Transverse colon (tissue), 4 donors: ENCODE measurements around the gene PAX5.

Experiments
- CTCF ChIP-seq, 5 experiments: fragments of 200-600 bp in 3 of 5; fragments of 450-650 bp in 2 of 5; sonication (generic) in 3 of 5; IDR thresholded peaks; 1 replicate in 2 of 5; 2 replicates in 3 of 5; pipeline ENCODE4 v1.5.1; 2016 to 2017; ENCODE audit warnings: antibody characterized with exemption in 5 of 5, inconsistent platforms in 3 of 5, mild to moderate bottlenecking in 2 of 5, moderate library complexity in 1 of 5
- POLR2A ChIP-seq: fragments of 450-650 bp; IDR thresholded peaks from one replicate; pipeline ENCODE4 v1.6.1; 2016; ENCODE audit warnings: antibody characterized with exemption, mild to moderate bottlenecking, moderate library complexity
- POLR2AphosphoS5 ChIP-seq, 3 donors: sonication (generic); formaldehyde crosslinking; IDR thresholded peaks; one replicate each; pipeline ENCODE4 v1.6.1; 2016; ENCODE audit warnings: antibody characterized with exemption in 3 of 3

- no peak for TF ChIP-seq CTCF (IDR thresholded peaks at IDR 0.05)
- no peak for TF ChIP-seq POLR2A
- TF ChIP-seq POLR2AphosphoS5 (IDR thresholded peaks at IDR 0.05): no peak
These were observed 246.4 kb downstream of the PAX5 start for GRCh38 chr9:36787709-36788108.
